HepG2 (cell line): ENCODE results near the gene PIGL. TPM values are rescaled to one million over a fixed set of nuclear protein-coding genes. Genes with fewer than 3 reads are reported as not detected.

ENCODE experiments used
- ATAC-seq: fragments of 200-7000 bp; cut with Tn5 transposase; 3 replicates; pipeline ENCODE4 v1.9.1; 2020; ENCODE audit warnings: mild to moderate bottlenecking, moderate library complexity
- BruUV-seq: library from RNA; stranded (reverse); fragments of 400-500 nt; replicated peaks from 2 replicates; lab custom pipeline; 2021; lab: Mats Ljungman, UMichigan
- CTCF ChIA-PET: fragments of 300-600 bp; formaldehyde crosslinking; extraction: SDS; loops from one replicate; lab custom pipeline; 2021; ENCODE audit warnings: low total read pairs, inconsistent platforms, low intra/inter-chr PET ratio; lab: Yijun Ruan, JAX
- POLR2A ChIA-PET: fragments of 350-600 bp; sonication (Branson Sonifier 250); formaldehyde crosslinking; loops from one replicate; lab custom pipeline; 2020; ENCODE audit warnings: antibody characterized with exemption, inconsistent platforms; lab: Yijun Ruan, JAX
- DNase-seq: peaks from one replicate; pipeline ENCODE4 v3.0.0-alpha.2; 2015; ENCODE audit warnings: low spot score
- FAIRE-seq: peaks from 3 replicates; lab custom pipeline; 2011; peaks lifted over from hg19 to GRCh38; lab: Jason Lieb, UNC
- H2AFZ ChIP-seq: one replicate; pipeline ENCODE4 v1.6.1; 2011; ENCODE audit warnings: low read length, inconsistent platforms
- H3K27ac ChIP-seq: fragments of 300-600 bp; 3 replicates; pipeline ENCODE4 v1.8.0; 2011; ENCODE audit warnings: mixed run types, mild to moderate bottlenecking, mixed read lengths, low read length, inconsistent platforms; ENCODE audit not compliant: insufficient read depth; ENCODE audit errors: extremely low read length
- H3K27me3 ChIP-seq, 2 experiments: fragments of 200-600 bp in 1 of 2; 2 replicates in 1 of 2; 3 replicates in 1 of 2; pipeline versions ENCODE4 v1.6.0 to v1.8.0; 2011; ENCODE audit warnings: low read length in 2 of 2, mild to moderate bottlenecking in 2 of 2, moderate library complexity in 2 of 2, inconsistent platforms in 1 of 2; ENCODE audit not compliant: insufficient read depth in 2 of 2, control insufficient read depth in 1 of 2
- H3K36me3 ChIP-seq, 2 experiments: fragments of 200-600 bp in 1 of 2; replicated peaks in 1 of 2; 2 replicates in 1 of 2; 3 replicates in 1 of 2; pipeline versions ENCODE4 v1.5.1 to v1.8.0; 2011; ENCODE audit warnings: low read length in 2 of 2, inconsistent platforms in 1 of 2; ENCODE audit not compliant: insufficient read depth in 2 of 2, control insufficient read depth in 1 of 2
- H3K4me1 ChIP-seq: 2 replicates; pipeline ENCODE4 v1.5.1; 2012; ENCODE audit warnings: low read length, inconsistent platforms; ENCODE audit not compliant: insufficient read depth
- H3K4me2 ChIP-seq: 2 replicates; pipeline ENCODE4 v1.6.0; 2011; ENCODE audit warnings: low read depth, low read length, inconsistent platforms
- H3K4me3 ChIP-seq, 3 experiments: fragments of 200-600 bp in 1 of 3; sonication (generic), shearing (Covaris generic) in 1 of 3; replicated peaks in 1 of 3; 2 replicates each; pipeline ENCODE4 v1.5.1; 2011 to 2016; ENCODE audit warnings: low read length in 3 of 3, inconsistent platforms in 2 of 3, low read depth in 2 of 3, mild to moderate bottlenecking in 2 of 3, control low read depth in 1 of 3, mixed read lengths in 1 of 3; ENCODE audit not compliant: insufficient read depth in 1 of 3
- H3K79me2 ChIP-seq: one replicate; pipeline ENCODE4 v1.6.1; 2011; ENCODE audit warnings: low read length, inconsistent platforms; ENCODE audit not compliant: insufficient read depth
- H3K9ac ChIP-seq: 2 replicates; pipeline ENCODE4 v1.6.0; 2011; ENCODE audit warnings: mild to moderate bottlenecking, low read depth, low read length, inconsistent platforms; ENCODE audit not compliant: insufficient read depth
- H3K9me3 ChIP-seq: 2 replicates; pipeline ENCODE4 v1.5.1; 2012; ENCODE audit warnings: mild to moderate bottlenecking, low read length
- H4K20me1 ChIP-seq: 2 replicates; pipeline ENCODE4 v1.6.0; 2011; ENCODE audit warnings: inconsistent platforms, mild to moderate bottlenecking, low read length, moderate library complexity; ENCODE audit not compliant: insufficient read depth
- CENPT ChIP-seq: sonication (generic); formaldehyde crosslinking; IDR thresholded peaks from 2 replicates; pipeline ENCODE4 v1.8.0; 2022; ENCODE audit warnings: low read depth, mild to moderate bottlenecking, moderate library complexity, missing genetic modification reagents
- GTF2F1 ChIP-seq: fragments of 150-350 bp; IDR thresholded peaks from 2 replicates; pipeline ENCODE4 v1.6.1; 2014; ENCODE audit warnings: low read length
- GZF1 ChIP-seq: sonication (generic); formaldehyde crosslinking; IDR thresholded peaks from 2 replicates; pipeline ENCODE4 v1.5.1; 2020; ENCODE audit warnings: mild to moderate bottlenecking, missing genetic modification reagents
- MIXL1 ChIP-seq: IDR thresholded peaks from 2 replicates; pipeline ENCODE4 v1.6.1; 2016
- SNAPC5 ChIP-seq: sonication (generic); formaldehyde crosslinking; IDR thresholded peaks from 2 replicates; pipeline ENCODE4 v1.8.1; 2023; ENCODE audit warnings: mild to moderate bottlenecking, missing genetic modification reagents, borderline replicate concordance
- ZMAT3 ChIP-seq: sonication (generic); formaldehyde crosslinking; conservative IDR thresholded peaks from 2 replicates; pipeline ENCODE4 v1.7.0; 2021; ENCODE audit warnings: missing genetic modification reagents
- ZNF496 ChIP-seq: sonication (generic); formaldehyde crosslinking; IDR thresholded peaks from 2 replicates; pipeline ENCODE4 v1.8.1; 2023; ENCODE audit warnings: mild to moderate bottlenecking, moderate library complexity, missing genetic modification reagents; ENCODE audit not compliant: insufficient replicate concordance
- ZNF614 ChIP-seq: IDR thresholded peaks from 2 replicates; pipeline ENCODE4 v1.6.1; 2018; ENCODE audit warnings: missing biosample characterization, missing genetic modification reagents, inconsistent platforms, borderline replicate concordance
- WGBS: methylation state at CpG from one replicate; pipeline ENCODE4 v1.1.6; 2017; ENCODE audit warnings: low lambda C conversion rate; 5-methylcytosine and 5-hydroxymethylcytosine counted together
- in situ Hi-C: cut with HindIII; loops from 2 replicates; pipeline ENCODE4 v1.10.0; 2017; ENCODE audit warnings: low pct_unique_long_range_greater_than_20kb; ENCODE audit not compliant: extremely low pct_ligation_motif_present
- intact Hi-C: fragments of 100-400 bp; cut with micrococcal nuclease; formaldehyde crosslinking; loops from one replicate; pipeline ENCODE4 v1.10.0; 2022; ENCODE audit not compliant: unreplicated experiment
- polyA plus RNA-seq, 8 experiments: library from polyadenylated mRNA; depleted of rRNA in 3 of 8; stranded (reverse) in 7 of 8; unstranded in 1 of 8; fragments of >200 nt; fragmentation: Illumina TruSeq in 4 of 8; extraction: Trizol in 4 of 8; gene quantifications; 2 replicates each; pipeline versions ENCODE4 v1.2.1 to v1.2.3, GENCODE V29; 2011 to 2016; ENCODE audit warnings: low read depth in 4 of 8, missing spikeins in 1 of 8, mixed read lengths in 1 of 8; ENCODE audit not compliant: insufficient read depth in 1 of 8
- total RNA-seq, 5 experiments: library from RNA; depleted of rRNA; stranded (reverse); fragments of >200 nt; fragmentation: Illumina TruSeq; extraction: Trizol; gene quantifications; 2 replicates each; pipeline ENCODE4 v1.2.3, GENCODE V29; 2016; ENCODE audit warnings: low read depth in 1 of 5
- TF ChIP-seq, protein P1 (sequence below): sonication (generic); formaldehyde crosslinking; IDR thresholded peaks from 2 replicates; pipeline ENCODE4 v1.4.0; 2020; ENCODE audit warnings: missing genetic modification reagents, mild to moderate bottlenecking, borderline replicate concordance

The PIGL gene
- total and polyA plus RNA-seq, 2 of the 13 experiments (the other 11 are each of a cell fraction or from before 2014, with no cell fraction given), result 28.5 to 63.8 TPM

DNA sequence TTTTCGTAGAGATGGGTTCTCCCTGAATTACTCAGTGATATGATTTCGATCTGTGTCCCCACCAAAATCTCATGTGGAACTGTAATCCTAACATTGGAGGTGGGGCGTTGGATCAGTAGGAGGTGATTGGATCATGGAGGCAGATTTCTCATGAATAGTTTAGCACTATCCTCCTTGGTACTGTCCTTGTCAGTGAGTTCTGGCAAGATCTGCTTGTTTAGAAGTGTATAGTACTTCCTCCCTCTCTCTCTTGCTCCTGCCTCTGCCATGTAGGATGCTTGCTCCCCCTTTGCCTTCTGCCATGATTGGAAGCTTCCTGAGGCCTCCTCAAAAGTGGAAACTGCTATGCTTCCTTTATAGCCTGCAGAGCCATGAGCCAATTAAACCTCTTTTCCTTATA, 22.9 kb downstream of the PIGL start:
- Histone ChIP-seq H3K4me1 (peaks cover 33% of the 10 kb centered on the region), H3K79me2 (no peaks in the 10 kb centered on the region), H4K20me1 (no peaks in the 10 kb centered on the region), H3K27ac (no peak overlapping the region), H3K4me3 (no peak overlapping the region), H3K36me3 (peaks cover 0 to 3% of the 10 kb centered on the region in 2 experiments; a peak in 1 of 5 replicates), H3K27me3 (no peaks in the 10 kb centered on the region), H3K4me2 (no peak overlapping the region), H2AFZ (no peak overlapping the region), H3K9ac (no peak overlapping the region), H3K9me3 (no peaks in the 10 kb centered on the region)
- CTCF ChIA-PET, result no interaction called here
- POLR2A ChIA-PET, result no interaction called here
- WGBS, result 94% methylated on average over 3 of the region's 3 CpGs
- no TSS peak for BruUV-seq
- DNase-seq, result no peak
- intact Hi-C loops (no loop called here), in situ Hi-C loops (no loop called here)
- no peak for ATAC-seq
- TF ChIP-seq CENPT (CRISPR knock-in tag) (no peak), ZMAT3 (CRISPR knock-in tag) (no peak), SNAPC5 (CRISPR knock-in tag) (no peak), ZNF614 (CRISPR knock-in tag) (no peak), GTF2F1 (no peak), ZNF496 (CRISPR knock-in tag) (no peak), MIXL1 (CRISPR knock-in tag) (no peak), GZF1 (CRISPR knock-in tag) (no peak)
- TF ChIP-seq, protein P1, sequence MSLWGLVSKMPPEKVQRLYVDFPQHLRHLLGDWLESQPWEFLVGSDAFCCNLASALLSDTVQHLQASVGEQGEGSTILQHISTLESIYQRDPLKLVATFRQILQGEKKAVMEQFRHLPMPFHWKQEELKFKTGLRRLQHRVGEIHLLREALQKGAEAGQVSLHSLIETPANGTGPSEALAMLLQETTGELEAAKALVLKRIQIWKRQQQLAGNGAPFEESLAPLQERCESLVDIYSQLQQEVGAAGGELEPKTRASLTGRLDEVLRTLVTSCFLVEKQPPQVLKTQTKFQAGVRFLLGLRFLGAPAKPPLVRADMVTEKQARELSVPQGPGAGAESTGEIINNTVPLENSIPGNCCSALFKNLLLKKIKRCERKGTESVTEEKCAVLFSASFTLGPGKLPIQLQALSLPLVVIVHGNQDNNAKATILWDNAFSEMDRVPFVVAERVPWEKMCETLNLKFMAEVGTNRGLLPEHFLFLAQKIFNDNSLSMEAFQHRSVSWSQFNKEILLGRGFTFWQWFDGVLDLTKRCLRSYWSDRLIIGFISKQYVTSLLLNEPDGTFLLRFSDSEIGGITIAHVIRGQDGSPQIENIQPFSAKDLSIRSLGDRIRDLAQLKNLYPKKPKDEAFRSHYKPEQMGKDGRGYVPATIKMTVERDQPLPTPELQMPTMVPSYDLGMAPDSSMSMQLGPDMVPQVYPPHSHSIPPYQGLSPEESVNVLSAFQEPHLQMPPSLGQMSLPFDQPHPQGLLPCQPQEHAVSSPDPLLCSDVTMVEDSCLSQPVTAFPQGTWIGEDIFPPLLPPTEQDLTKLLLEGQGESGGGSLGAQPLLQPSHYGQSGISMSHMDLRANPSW (CRISPR knock-in tag), result no peak
- FAIRE-seq, result no peak
